Tibial artery (tissue), 4 donors: ENCODE results near the gene ABCC12.
"Not testable (repeated sequence)": the region's sequence is repeated elsewhere in the genome, so short reads cannot be mapped to it uniquely, and the experiment has no call there.

Experiments
- DNase-seq, 2 donors: peaks; one replicate each; pipeline ENCODE4 v3.0.0-alpha.2; 2019
- H3K27ac ChIP-seq, 2 donors: fragments of 200-600 bp; sonication (generic) in 1 of 2; 1 replicate in 1 of 2; 2 replicates in 1 of 2; pipeline ENCODE4 v1.5.1; 2018 to 2019; ENCODE audit warnings: mild to moderate bottlenecking in 1 of 2
- H3K27me3 ChIP-seq, 2 donors: fragments of 200-600 bp; sonication (generic) in 1 of 2; one replicate each; pipeline versions ENCODE4 v1.5.1 to v1.6.0; 2016 to 2019
- H3K36me3 ChIP-seq, 3 donors: fragments of 200-600 bp; sonication (generic) in 2 of 3; one replicate each; pipeline ENCODE4 v1.5.1; 2016 to 2019; ENCODE audit warnings: mild to moderate bottlenecking in 2 of 3
- H3K4me1 ChIP-seq, 4 donors: fragments of 200-600 bp; sonication (generic) in 2 of 4; 1 replicate in 3 of 4; 2 replicates in 1 of 4; pipeline ENCODE4 v1.5.1; 2016 to 2019
- H3K4me3 ChIP-seq, 2 donors: fragments of 200-600 bp; sonication (generic) in 1 of 2; 1 replicate in 1 of 2; 2 replicates in 1 of 2; pipeline ENCODE4 v1.5.1; 2018 to 2019; ENCODE audit warnings: mild to moderate bottlenecking in 2 of 2
- H3K9me3 ChIP-seq, 3 donors: fragments of 200-600 bp; sonication (generic) in 1 of 3; one replicate each; pipeline ENCODE4 v1.5.1; 2016 to 2019
- CTCF ChIP-seq, 2 experiments: fragments of 200-600 bp in 1 of 2; fragments of 450-650 bp in 1 of 2; IDR thresholded peaks; one replicate each; pipeline ENCODE4 v1.5.1; 2017 to 2019; ENCODE audit warnings: antibody characterized with exemption in 2 of 2, mild to moderate bottlenecking in 1 of 2, moderate library complexity in 1 of 2
- intact Hi-C: fragments of 100-400 bp; cut with DNase I; formaldehyde crosslinking; loops from one replicate; pipeline ENCODE4 v1.15.0; 2023; ENCODE audit warnings: low total_unique reads

The ABCC12 gene

DNA sequence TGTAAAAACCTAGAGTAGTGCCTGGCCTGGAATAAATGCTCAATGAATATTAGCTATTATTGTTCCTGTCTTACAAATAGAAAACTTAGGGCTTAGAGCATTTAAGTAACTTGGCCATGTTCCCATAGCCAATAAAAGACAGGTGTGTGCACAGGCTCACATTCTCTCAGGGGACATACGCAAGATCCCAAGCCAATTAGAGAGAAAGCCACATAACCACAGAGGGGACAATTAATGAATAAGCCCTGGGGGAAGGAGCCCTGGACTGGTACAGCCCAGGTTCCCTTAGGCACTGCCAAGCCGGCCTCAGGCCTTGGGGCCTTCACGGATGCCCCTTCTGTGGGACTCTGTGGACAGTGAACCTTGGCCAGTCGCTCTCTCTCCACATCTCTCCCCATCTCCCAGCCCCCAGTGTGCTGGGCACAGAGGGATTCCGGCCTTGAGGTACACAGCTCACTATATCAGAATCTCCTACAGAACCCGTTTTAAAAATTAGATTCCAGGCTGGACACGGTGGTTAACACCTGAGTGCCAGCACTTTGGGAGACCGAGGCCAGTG, 27.3 kb upstream of the ABCC12 start:
- Histone ChIP-seq H3K4me1 (no peaks in the 10 kb centered on the region), H3K36me3 (no peaks in the 10 kb centered on the region), H3K27me3 (no peaks in the 10 kb centered on the region), H3K9me3 (no peaks in the 10 kb centered on the region), H3K27ac (no peak overlapping the region), H3K4me3 (no peak overlapping the region)
- no peak for DNase-seq
- intact Hi-C loops: no loop called here
- TF ChIP-seq CTCF (IDR thresholded peaks at IDR 0.05): no peak

DNA sequence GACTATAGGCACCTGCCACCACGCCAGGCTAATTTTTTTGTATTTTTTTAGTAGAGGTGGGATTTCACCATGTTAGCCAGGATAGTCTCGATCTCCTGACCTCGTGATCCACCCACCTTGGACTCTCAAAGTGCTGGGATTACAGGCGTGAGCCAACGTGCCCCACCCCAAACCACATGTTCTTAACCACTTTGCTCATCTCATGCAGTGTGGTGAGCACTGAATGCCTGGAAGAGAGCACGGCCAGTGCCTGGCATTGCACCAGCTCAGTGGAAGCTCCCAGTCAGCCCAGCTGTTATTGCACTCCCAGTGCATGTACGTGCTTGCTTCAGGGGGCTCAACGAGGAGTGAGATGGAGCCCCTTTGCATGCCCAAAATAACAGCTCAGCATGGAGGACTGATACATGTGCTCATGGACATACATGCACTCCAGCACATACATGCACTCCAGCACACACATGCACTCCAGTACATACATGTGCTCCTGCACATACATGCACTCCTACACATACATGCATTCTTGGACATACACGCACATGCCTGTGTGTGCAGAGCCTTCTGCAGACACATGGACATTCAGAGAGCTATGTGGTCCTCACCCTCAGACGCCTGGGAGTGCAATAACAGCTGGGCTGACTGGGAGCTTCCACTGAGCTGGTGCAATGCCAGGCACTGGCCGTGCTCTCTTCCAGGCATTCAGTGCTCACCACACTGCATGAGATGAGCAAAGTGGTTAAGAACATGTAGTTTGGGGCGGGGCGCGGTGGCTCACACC, 26.1 kb upstream of the ABCC12 start:
- H3K36me3 ChIP-seq, H3K27me3 ChIP-seq, H3K27ac ChIP-seq, DNase-seq, H3K9me3 ChIP-seq, intact Hi-C loops, H3K4me1 ChIP-seq, H3K4me3 ChIP-seq: not testable (repeated sequence)

GRCh38 chr16:48180868-48181480, 25.2 kb upstream of the ABCC12 start:
- intact Hi-C loops: no loop called here
- Histone ChIP-seq H3K9me3 (no peaks in the 10 kb centered on the region), H3K36me3 (no peaks in the 10 kb centered on the region), H3K27ac (no peak overlapping the region), H3K4me1 (no peaks in the 10 kb centered on the region), H3K27me3 (peaks cover 0 to 2% of the 10 kb centered on the region in 2 donors), H3K4me3 (no peak overlapping the region)
- no peak for DNase-seq
- TF ChIP-seq CTCF (IDR thresholded peaks at IDR 0.05): no peak

DNA sequence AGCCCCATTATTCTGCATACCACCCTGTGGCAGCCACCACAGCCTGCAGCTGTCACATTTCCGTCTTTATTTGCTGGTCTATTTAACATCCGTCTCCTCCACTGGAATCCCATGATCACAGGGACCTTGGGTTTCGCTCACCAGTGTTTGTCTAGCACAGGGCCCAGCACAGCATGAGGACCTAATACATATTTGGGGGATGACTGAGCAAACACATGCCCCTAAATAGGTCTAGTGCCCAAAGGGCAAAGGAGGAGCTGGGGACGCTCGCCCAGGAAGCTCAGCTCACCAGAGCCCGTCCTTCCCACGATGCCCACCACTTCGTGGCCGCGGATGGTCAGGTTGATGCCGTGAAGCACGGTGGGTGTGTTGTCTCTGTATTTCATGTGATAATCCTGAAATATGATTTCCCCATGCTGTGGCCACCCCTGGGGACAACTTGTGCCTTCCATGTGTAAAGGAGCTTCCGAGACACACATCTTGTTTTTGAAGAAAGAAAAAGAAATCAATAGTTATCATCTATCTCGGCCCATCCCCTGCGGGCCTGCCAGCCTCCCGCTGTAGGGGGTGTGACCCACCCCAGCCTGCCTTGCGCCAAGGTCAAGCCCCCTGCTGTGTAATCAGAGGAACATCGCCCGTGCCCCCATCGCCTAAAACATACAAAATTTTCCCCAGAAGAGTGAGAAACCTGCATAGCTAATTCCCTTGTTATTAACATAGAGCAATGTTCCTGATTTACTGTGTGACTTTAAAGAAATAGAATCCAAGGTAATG, 21.0 kb upstream of the ABCC12 start:
- Histone ChIP-seq H3K27ac (no peak overlapping the region), H3K4me1 (no peaks in the 10 kb centered on the region), H3K36me3 (no peaks in the 10 kb centered on the region), H3K9me3 (no peaks in the 10 kb centered on the region), H3K4me3 (no peak overlapping the region), H3K27me3 (peaks cover 0 to 5% of the 10 kb centered on the region in 2 donors)
- no peak for DNase-seq
- no peak for TF ChIP-seq CTCF (IDR thresholded peaks at IDR 0.05)
- intact Hi-C loops: no loop called here

DNA sequence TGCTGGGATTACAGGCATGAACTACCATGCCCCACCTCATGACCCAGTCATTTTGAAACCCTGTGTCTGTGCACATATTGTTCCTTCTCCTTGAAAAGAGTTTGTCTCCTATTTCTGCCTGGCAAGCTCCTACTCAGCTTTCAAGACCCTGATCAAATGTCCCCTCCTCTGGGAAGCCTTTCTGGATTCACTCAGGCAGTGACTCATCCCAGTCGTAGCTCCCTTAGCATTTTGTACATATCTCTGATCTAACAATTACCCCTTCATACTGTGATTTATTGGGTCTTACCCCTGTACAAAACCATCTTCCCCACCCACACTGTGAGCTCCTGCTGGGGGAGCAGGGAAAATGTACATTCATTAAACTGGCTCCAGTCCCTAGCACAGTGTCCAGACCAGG, 18.1 kb upstream of the ABCC12 start:
- Histone ChIP-seq H3K27me3 (peaks cover 0 to 5% of the 10 kb centered on the region in 2 donors), H3K36me3 (no peaks in the 10 kb centered on the region), H3K4me1 (no peaks in the 10 kb centered on the region), H3K4me3 (no peak overlapping the region), H3K9me3 (no peaks in the 10 kb centered on the region), H3K27ac (no peak overlapping the region)
- intact Hi-C loops: no loop called here
- no peak for TF ChIP-seq CTCF (IDR thresholded peaks at IDR 0.05)
- DNase-seq: no peak

DNA sequence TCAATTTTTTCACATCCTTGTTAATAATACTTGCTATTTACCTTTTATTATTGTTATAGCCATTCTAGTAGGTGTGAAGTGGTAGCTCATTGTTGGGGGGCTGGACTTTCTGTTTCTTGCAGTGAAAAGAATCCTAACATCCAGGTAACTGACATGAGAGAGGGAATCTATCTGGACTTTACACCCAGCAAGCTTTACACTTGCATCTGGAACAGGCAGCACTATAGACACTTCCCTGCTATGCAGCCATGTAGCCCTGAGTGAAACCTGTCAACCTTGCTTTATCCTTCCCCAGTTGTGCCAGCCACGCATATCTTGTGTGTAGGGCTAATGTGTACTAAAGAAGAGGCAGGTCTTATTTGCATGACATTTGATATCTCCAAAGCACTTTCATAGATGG, 16.9 kb upstream of the ABCC12 start:
- intact Hi-C loops: no loop called here
- Histone ChIP-seq H3K27me3 (peaks cover 0 to 5% of the 10 kb centered on the region in 2 donors), H3K4me3 (no peak overlapping the region), H3K27ac (no peak overlapping the region), H3K9me3 (no peaks in the 10 kb centered on the region), H3K36me3 (no peaks in the 10 kb centered on the region), H3K4me1 (no peaks in the 10 kb centered on the region)
- no peak for DNase-seq
- TF ChIP-seq CTCF (IDR thresholded peaks at IDR 0.05): no peak
